Upper lobe of left lung (tissue), 4 donors: ENCODE data around the gene FAM120B.

Source experiments
- EP300 ChIP-seq, 4 donors: sonication (generic); formaldehyde crosslinking; IDR thresholded peaks; one replicate each; pipeline ENCODE4 v1.5.1; 2017; ENCODE audit warnings: antibody characterized with exemption in 4 of 4, control low read depth in 2 of 4
- POLR2A ChIP-seq, 4 donors: fragments of 450-650 bp; IDR thresholded peaks; one replicate each; pipeline ENCODE4 v1.5.1; 2016 to 2017; ENCODE audit warnings: antibody characterized with exemption in 4 of 4, mild to moderate bottlenecking in 2 of 4
- POLR2AphosphoS5 ChIP-seq, 2 donors: sonication (generic); formaldehyde crosslinking; IDR thresholded peaks; one replicate each; pipeline ENCODE4 v1.5.1; 2017; ENCODE audit warnings: antibody characterized with exemption in 2 of 2
- TF ChIP-seq, protein P1 (sequence below), 6 experiments: fragments of 450-650 bp in 4 of 6; fragments of 200-600 bp in 2 of 6; sonication (generic) in 2 of 6; IDR thresholded peaks; one replicate each; pipeline ENCODE4 v1.5.1; 2016 to 2019; ENCODE audit warnings: antibody characterized with exemption in 6 of 6

DNA sequence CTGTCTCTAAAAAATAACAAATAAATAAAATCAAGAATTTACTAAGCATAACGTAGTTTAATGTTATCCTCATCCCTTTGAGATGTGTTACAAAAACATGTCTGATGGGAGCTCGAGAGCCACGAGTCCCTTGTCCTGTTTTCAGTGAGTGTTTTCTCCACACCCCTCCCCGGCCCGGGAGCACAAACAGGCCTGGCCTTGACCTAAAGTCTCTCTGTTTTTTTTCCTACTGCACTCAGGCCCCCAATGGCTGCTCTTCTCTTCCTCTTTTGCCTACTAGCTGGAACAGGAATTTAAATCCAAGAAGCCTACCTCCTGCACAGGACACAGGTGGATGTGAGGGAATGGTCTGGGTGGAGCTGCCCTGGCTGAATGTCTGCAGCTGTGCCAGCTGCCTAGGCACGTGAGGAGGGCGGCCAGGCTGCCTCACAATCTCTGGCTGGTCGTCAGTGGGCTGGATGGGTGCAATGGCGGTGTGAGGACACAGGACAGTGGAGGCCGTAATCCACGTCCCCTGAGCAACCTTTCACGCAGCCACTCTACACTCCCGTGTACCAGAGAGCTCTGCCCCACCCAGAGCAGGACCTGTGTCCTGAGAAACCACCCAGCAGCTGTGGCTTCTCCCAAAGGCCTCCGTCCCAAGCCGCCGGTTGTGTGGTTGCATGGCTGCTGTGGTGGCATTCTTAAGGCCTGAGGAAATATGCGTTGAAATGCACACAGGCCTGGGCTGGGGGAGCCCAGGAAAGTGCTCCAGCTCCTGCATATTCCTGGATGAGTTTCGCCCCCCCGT, 117.5 kb downstream of the FAM120B start:
- TF ChIP-seq, protein P1, sequence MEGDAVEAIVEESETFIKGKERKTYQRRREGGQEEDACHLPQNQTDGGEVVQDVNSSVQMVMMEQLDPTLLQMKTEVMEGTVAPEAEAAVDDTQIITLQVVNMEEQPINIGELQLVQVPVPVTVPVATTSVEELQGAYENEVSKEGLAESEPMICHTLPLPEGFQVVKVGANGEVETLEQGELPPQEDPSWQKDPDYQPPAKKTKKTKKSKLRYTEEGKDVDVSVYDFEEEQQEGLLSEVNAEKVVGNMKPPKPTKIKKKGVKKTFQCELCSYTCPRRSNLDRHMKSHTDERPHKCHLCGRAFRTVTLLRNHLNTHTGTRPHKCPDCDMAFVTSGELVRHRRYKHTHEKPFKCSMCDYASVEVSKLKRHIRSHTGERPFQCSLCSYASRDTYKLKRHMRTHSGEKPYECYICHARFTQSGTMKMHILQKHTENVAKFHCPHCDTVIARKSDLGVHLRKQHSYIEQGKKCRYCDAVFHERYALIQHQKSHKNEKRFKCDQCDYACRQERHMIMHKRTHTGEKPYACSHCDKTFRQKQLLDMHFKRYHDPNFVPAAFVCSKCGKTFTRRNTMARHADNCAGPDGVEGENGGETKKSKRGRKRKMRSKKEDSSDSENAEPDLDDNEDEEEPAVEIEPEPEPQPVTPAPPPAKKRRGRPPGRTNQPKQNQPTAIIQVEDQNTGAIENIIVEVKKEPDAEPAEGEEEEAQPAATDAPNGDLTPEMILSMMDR (IDR thresholded peaks at IDR 0.05) = no peak
- TF ChIP-seq POLR2A (IDR thresholded peaks at IDR 0.05) = no peak
- TF ChIP-seq POLR2AphosphoS5 (IDR thresholded peaks at IDR 0.05) = no peak
- TF ChIP-seq EP300 (IDR thresholded peaks at IDR 0.05) = no peak
